Esophagus squamous epithelium (tissue), 5 donors: ENCODE measurements around the gene EED. TPM values are rescaled to one million over a fixed set of nuclear protein-coding genes. Genes with fewer than 3 reads are reported as not detected.

Experiments
- DNase-seq: peaks from one replicate; lab custom pipeline; 2025; lab: John Stamatoyannopoulos, UW
- H3K27ac ChIP-seq, 4 donors: fragments of 200-600 bp; sonication (generic); one replicate each; pipeline ENCODE4 v1.5.1; 2016 to 2019; ENCODE audit warnings: mild to moderate bottlenecking in 1 of 4
- H3K27me3 ChIP-seq, 4 donors: fragments of 200-600 bp; sonication (generic); 1 replicate in 3 of 4; 2 replicates in 1 of 4; pipeline versions ENCODE4 v1.5.1 to v1.6.0; 2017 to 2021; ENCODE audit warnings: antibody characterized with exemption in 1 of 4
- H3K36me3 ChIP-seq, 3 donors: fragments of 200-600 bp; sonication (generic); one replicate each; pipeline ENCODE4 v1.5.1; 2016 to 2019
- H3K4me1 ChIP-seq, 3 donors: fragments of 200-600 bp; sonication (generic); one replicate each; pipeline ENCODE4 v1.5.1; 2017 to 2019
- H3K4me3 ChIP-seq, 4 donors: fragments of 200-600 bp; sonication (generic); 1 replicate in 3 of 4; 2 replicates in 1 of 4; pipeline ENCODE4 v1.5.1; 2016 to 2019; ENCODE audit warnings: mild to moderate bottlenecking in 2 of 4, moderate library complexity in 1 of 4
- H3K9me3 ChIP-seq, 3 donors: fragments of 200-600 bp; sonication (generic); one replicate each; pipeline ENCODE4 v1.5.1; 2016 to 2019
- CTCF ChIP-seq, 6 experiments: fragments of 450-650 bp in 4 of 6; fragments of 200-600 bp in 2 of 6; sonication (generic) in 2 of 6; IDR thresholded peaks; one replicate each; pipeline ENCODE4 v1.5.1; 2016 to 2019; ENCODE audit warnings: antibody characterized with exemption in 6 of 6, mild to moderate bottlenecking in 4 of 6, moderate library complexity in 4 of 6
- POLR2A ChIP-seq, 4 donors: fragments of 450-650 bp; IDR thresholded peaks; one replicate each; pipeline ENCODE4 v1.6.1; 2017; ENCODE audit warnings: antibody characterized with exemption in 4 of 4, mild to moderate bottlenecking in 4 of 4, moderate library complexity in 3 of 4
- WGBS, 2 donors: methylation state at CpG; one replicate each; pipeline ENCODE4 v1.1.5; 2018; 5-methylcytosine and 5-hydroxymethylcytosine counted together
- intact Hi-C: fragments of 100-400 bp; cut with DNase I; formaldehyde crosslinking; loops from one replicate; pipeline ENCODE4 v1.15.0; 2022
- total RNA-seq, 4 donors: library from RNA; depleted of rRNA; stranded (reverse); fragments of >200 nt; gene quantifications; one replicate each; pipeline ENCODE4 v1.1.0, GENCODE V29; 2016
- donor health status: DM: yes; HTN: yes; CAD: no.

The EED gene
- total RNA-seq, 4 donors from 2014 or later: 14.4 to 26.3 (median 18.5) TPM

DNA sequence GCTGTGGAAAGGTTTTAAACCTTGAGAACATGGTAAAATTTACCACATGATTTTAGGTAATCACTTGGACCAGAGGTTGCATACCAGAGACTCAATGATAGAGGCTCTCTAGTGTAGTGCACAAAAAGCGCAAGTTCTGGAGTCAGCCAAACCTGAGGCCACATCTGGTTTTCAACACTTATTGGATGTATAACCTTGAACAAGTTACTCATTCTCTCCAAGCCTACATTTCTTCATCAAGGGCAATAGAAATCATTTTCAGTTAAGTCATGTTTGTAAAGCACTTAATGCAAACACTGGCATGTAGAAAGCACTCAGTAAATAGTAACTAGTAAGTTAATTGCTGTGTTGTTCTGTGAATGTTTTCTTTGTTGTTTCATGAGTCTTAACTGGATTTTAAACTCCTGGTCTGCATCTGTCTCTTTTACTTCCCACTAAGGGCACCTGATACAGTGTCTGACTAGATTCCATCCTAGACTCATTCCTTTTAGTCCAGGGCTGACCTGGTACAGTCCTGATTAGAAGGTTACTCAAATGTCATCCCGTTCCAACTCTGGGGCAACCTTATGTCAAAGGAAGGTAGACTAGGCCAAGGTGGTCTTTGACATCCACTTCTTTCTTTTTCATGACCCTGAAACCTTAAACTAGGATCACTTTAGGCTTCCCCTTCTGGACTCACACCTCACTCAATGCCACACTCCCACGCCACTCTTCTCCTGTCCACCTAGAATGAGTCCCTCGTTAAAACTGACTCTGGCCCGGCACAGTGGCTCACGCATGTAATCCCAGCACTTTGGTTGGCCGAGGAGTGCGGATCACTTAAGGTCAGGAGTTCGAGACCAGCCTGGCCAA is 34.5 kb upstream of the EED start:
- Histone ChIP-seq H3K27me3 (no peaks in the 10 kb centered on the region), H3K9me3 (no peaks in the 10 kb centered on the region), H3K36me3 (no peaks in the 10 kb centered on the region), H3K4me3 (no peak overlapping the region), H3K27ac (no peak overlapping the region), H3K4me1 (peaks cover 0 to 8% (median 0%) of the 10 kb centered on the region in 3 donors)
- 92 to 96% methylated on average over 6 to 9 of the region's 9 CpGs for WGBS, 2 donors
- intact Hi-C loops: loop anchor here (10.0 kb wide), 2 partner anchors 265 to 345 kb away; no protein-coding TSS in a partner anchor
- no peak for DNase-seq
- TF ChIP-seq POLR2A (IDR thresholded peaks at IDR 0.05): no peak
- no peak for TF ChIP-seq CTCF (IDR thresholded peaks at IDR 0.05)

- no peak overlapping the region for H3K4me3 ChIP-seq
- TF ChIP-seq POLR2A (IDR thresholded peaks at IDR 0.05) (no peak), CTCF (IDR thresholded peaks at IDR 0.05) (no peak)
- H3K36me3 ChIP-seq: no peaks in the 10 kb centered on the region
- no peak overlapping the region for H3K27ac ChIP-seq
- H3K9me3 ChIP-seq: no peaks in the 10 kb centered on the region
- no peaks in the 10 kb centered on the region for H3K27me3 ChIP-seq
- WGBS, 2 donors: 84 to 89% methylated on average over 4 of the region's 4 CpGs
- intact Hi-C loops: loop anchor here (10.0 kb wide), 2 partner anchors 266 to 346 kb away; no protein-coding TSS in a partner anchor
- H3K4me1 ChIP-seq: peaks cover 0 to 10% (median 0%) of the 10 kb centered on the region in 3 donors
- DNase-seq: no peak
These were observed 33.7 kb upstream of the EED start for GRCh38 chr11:86210898-86211297.

- Histone ChIP-seq H3K27ac (no peak overlapping the region), H3K9me3 (no peaks in the 10 kb centered on the region)
- intact Hi-C loops: loop anchor here (10.0 kb wide), 2 partner anchors 267 to 347 kb away; no protein-coding TSS in a partner anchor
These were observed 32.9 kb upstream of the EED start for GRCh38 chr11:86211619-86212018.

GRCh38 chr11:86212019-86212611 is 32.4 kb upstream of the EED start:
- 92 to 100% methylated on average over 2 of the region's 2 CpGs for WGBS, 2 donors
- TF ChIP-seq POLR2A (IDR thresholded peaks at IDR 0.05) (no peak), CTCF (IDR thresholded peaks at IDR 0.05) (no peak)
- H3K4me3 ChIP-seq: no peak overlapping the region
- H3K4me1 ChIP-seq: peaks cover 0 to 10% (median 0%) of the 10 kb centered on the region in 3 donors
- H3K9me3 ChIP-seq: no peaks in the 10 kb centered on the region
- H3K27ac ChIP-seq: no peak overlapping the region
- H3K36me3 ChIP-seq: no peaks in the 10 kb centered on the region
- H3K27me3 ChIP-seq: no peaks in the 10 kb centered on the region
- intact Hi-C loops: loop anchor here (10.0 kb wide), 2 partner anchors 267 to 347 kb away; no protein-coding TSS in a partner anchor
- no peak for DNase-seq

More at GRCh38 chr11:86211619-86212018, 32.9 kb upstream of the EED start:
- TF ChIP-seq CTCF (IDR thresholded peaks at IDR 0.05) (no peak), POLR2A (IDR thresholded peaks at IDR 0.05) (no peak)
- Histone ChIP-seq H3K27me3 (no peaks in the 10 kb centered on the region), H3K36me3 (no peaks in the 10 kb centered on the region), H3K4me1 (peaks cover 0 to 10% (median 0%) of the 10 kb centered on the region in 3 donors), H3K4me3 (no peak overlapping the region)
- WGBS, 2 donors: 38 to 41% methylated on average over 4 of the region's 4 CpGs
- DNase-seq: no peak

- intact Hi-C loops: loop anchor here (10.0 kb wide), 2 partner anchors 270 to 350 kb away; no protein-coding TSS in a partner anchor
- DNase-seq: no peak
- 91 to 100% methylated on average over 1 of the region's 1 CpG for WGBS, 2 donors
- no peaks in the 10 kb centered on the region for H3K9me3 ChIP-seq
- H3K36me3 ChIP-seq: no peaks in the 10 kb centered on the region
- H3K4me3 ChIP-seq: no peak overlapping the region
- peaks cover 0 to 20% (median 5%) of the 10 kb centered on the region in 3 donors for H3K4me1 ChIP-seq
- no peaks in the 10 kb centered on the region for H3K27me3 ChIP-seq
- H3K27ac ChIP-seq: no peak overlapping the region
- TF ChIP-seq CTCF (IDR thresholded peaks at IDR 0.05): peak in 2 of 6 experiments; percentile 7 to 37
- no peak for TF ChIP-seq POLR2A (IDR thresholded peaks at IDR 0.05)
These were observed 29.8 kb upstream of the EED start for GRCh38 chr11:86214710-86215109.
